HepG2 (cell line): ENCODE measurements around the gene ZNF284. TPM values are rescaled to one million over a fixed set of nuclear protein-coding genes. Genes with fewer than 3 reads are reported as not detected.

Experiments
- ARID3A ChIP-seq: IDR thresholded peaks from 2 replicates; pipeline ENCODE4 v1.6.1; 2012; ENCODE audit warnings: low read depth, low read length, improper control_type of control experiment
- BCL3 ChIP-seq: sonication (generic); formaldehyde crosslinking; IDR thresholded peaks from 2 replicates; pipeline ENCODE4 v1.5.1; 2020; ENCODE audit warnings: mild to moderate bottlenecking, missing genetic modification reagents, moderate library complexity
- NR2F6 ChIP-seq, 2 experiments: IDR thresholded peaks; 2 replicates each; pipeline ENCODE4 v1.6.1; 2016; ENCODE audit warnings: antibody characterized with exemption in 1 of 2, mild to moderate bottlenecking in 1 of 2
- PLSCR1 ChIP-seq: sonication (generic); formaldehyde crosslinking; IDR thresholded peaks from 2 replicates; pipeline ENCODE4 v1.5.0; 2020; ENCODE audit warnings: missing genetic modification reagents, mild to moderate bottlenecking, borderline replicate concordance
- XRCC5 ChIP-seq: fragments of 200-400 bp; formaldehyde crosslinking; optimal IDR thresholded peaks from 2 replicates; pipeline ENCODE3; 2017; ENCODE audit warnings: mild to moderate bottlenecking, low read length
- ZBTB43 ChIP-seq: sonication (generic); formaldehyde crosslinking; conservative IDR thresholded peaks from 2 replicates; pipeline ENCODE4 v1.4.0; 2020; ENCODE audit warnings: missing genetic modification reagents
- ZIK1 ChIP-seq: sonication (generic); formaldehyde crosslinking; IDR thresholded peaks from 2 replicates; pipeline ENCODE4 v1.5.0; 2020; ENCODE audit warnings: mild to moderate bottlenecking, low read depth, missing genetic modification reagents, borderline replicate concordance
- ZMYM4 ChIP-seq: sonication (generic); formaldehyde crosslinking; IDR thresholded peaks from 2 replicates; pipeline ENCODE4 v1.8.1; 2023; ENCODE audit warnings: mild to moderate bottlenecking, missing genetic modification reagents
- ZSCAN12 ChIP-seq: sonication (generic); formaldehyde crosslinking; IDR thresholded peaks from 2 replicates; pipeline ENCODE4 v1.9.0; 2021; ENCODE audit warnings: mild to moderate bottlenecking, missing genetic modification reagents
- polyA plus RNA-seq, 8 experiments: library from polyadenylated mRNA; depleted of rRNA in 3 of 8; stranded (reverse) in 7 of 8; unstranded in 1 of 8; fragments of >200 nt; fragmentation: Illumina TruSeq in 4 of 8; extraction: Trizol in 4 of 8; gene quantifications; 2 replicates each; pipeline versions ENCODE4 v1.2.1 to v1.2.3, GENCODE V29; 2011 to 2016; ENCODE audit warnings: low read depth in 4 of 8, missing spikeins in 1 of 8, mixed read lengths in 1 of 8; ENCODE audit not compliant: insufficient read depth in 1 of 8
- total RNA-seq, 5 experiments: library from RNA; depleted of rRNA; stranded (reverse); fragments of >200 nt; fragmentation: Illumina TruSeq; extraction: Trizol; gene quantifications; 2 replicates each; pipeline ENCODE4 v1.2.3, GENCODE V29; 2016; ENCODE audit warnings: low read depth in 1 of 5

ZNF284 gene
- total and polyA plus RNA-seq, 2 of the 13 experiments (the other 11 are each of a cell fraction or from before 2014, with no cell fraction given), result 1.2 to 2.3 TPM

GRCh38 chr19:44113138-44113783, 41.3 kb downstream of the ZNF284 start, which contains the start of gene ZNF225 (continued):
- TF ChIP-seq PLSCR1 (CRISPR knock-in tag) (no peak), ARID3A (no peak), BCL3 (no peak), XRCC5 (peak; percentile 67), ZSCAN12 (CRISPR knock-in tag) (no peak), ZIK1 (CRISPR knock-in tag) (0 out of 2 replicates have a peak, but pooled peaks have one; percentile 26), NR2F6 (IDR thresholded peaks at IDR 0.05) (no peak), NR2F6 (CRISPR knock-in tag; IDR thresholded peaks at IDR 0.05) (peak; percentile 54; the same call in 1 of the 2 replicates), ZBTB43 (no peak), ZMYM4 (CRISPR knock-in tag) (peak; percentile 50)
